GM19395 (cell line): ENCODE measurements around the gene ACBD6.

Experiments
- ATAC-seq: cut with Tn5 transposase; IDR thresholded peaks from one replicate; pipeline ENCODE4 v1.9.1; 2021; ENCODE audit warnings: mild to moderate bottlenecking, moderate library complexity; ENCODE audit not compliant: unreplicated experiment

The ACBD6 gene

DNA sequence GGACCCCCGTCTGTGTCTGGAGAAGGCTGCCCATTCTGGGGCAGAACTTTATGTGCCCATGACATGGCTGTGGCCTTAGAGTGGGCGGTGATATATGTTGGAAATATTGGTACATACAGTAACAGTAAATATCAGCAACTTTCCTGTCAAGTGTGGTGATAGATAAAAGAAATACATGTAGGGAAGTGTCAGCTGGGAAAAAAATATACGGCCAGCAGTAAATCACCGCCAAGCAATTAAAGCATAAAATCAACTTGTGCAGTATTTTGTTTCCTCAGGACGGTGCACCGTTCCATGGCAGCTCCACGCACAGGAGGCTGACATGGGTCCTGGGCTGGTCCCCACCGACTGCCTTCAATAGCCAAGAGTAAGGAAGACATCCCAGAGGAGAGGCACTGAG is 244.9 kb downstream of the ACBD6 start:
- no peak for ATAC-seq

GRCh38 chr1:180257028-180257386 is 245.4 kb downstream of the ACBD6 start:
- no peak for ATAC-seq

DNA sequence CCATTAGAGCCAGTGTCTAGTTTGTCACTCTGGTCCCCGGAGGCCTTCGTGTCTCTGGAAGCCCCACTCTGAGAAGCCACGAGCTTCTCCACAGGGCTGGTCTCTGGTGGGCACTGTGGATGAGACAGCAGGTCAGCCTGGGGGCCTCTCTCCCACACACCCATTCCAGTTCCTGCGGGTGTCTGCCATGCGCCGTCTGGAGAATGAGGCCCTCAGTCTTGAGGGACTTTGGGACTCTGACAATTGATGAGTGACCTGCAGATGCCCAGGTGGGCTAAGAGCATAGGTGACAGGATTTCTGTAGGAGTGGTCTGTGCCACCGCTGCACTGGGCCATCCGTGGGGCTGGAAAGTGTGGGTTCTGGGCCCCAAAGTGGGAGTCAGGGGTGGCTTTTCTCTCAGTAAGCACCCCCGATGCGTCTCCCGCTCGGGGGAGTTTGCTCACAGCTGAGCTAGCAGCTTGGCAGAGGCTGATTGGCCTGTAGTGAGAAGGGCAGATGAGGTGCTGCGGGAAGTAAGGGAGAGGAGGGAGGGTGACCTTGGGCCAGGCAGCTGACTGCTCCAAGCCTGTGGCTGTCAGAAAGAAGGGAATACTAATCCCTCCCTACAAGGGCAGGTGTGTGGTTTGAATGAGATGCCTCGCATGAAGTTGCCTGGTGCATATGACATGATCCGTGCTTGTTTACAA is 245.9 kb downstream of the ACBD6 start:
- ATAC-seq, result no peak

- no peak for ATAC-seq
Observed at GRCh38 chr1:180255536-180256340, 246.6 kb downstream of the ACBD6 start.

- no peak for ATAC-seq
Observed at GRCh38 chr1:180254854-180255253, 247.5 kb downstream of the ACBD6 start.

- ATAC-seq, result no peak
Observed at GRCh38 chr1:180254496-180254819, 247.9 kb downstream of the ACBD6 start.

- no peak for ATAC-seq
Observed at GRCh38 chr1:180253585-180254495, 248.5 kb downstream of the ACBD6 start.

DNA sequence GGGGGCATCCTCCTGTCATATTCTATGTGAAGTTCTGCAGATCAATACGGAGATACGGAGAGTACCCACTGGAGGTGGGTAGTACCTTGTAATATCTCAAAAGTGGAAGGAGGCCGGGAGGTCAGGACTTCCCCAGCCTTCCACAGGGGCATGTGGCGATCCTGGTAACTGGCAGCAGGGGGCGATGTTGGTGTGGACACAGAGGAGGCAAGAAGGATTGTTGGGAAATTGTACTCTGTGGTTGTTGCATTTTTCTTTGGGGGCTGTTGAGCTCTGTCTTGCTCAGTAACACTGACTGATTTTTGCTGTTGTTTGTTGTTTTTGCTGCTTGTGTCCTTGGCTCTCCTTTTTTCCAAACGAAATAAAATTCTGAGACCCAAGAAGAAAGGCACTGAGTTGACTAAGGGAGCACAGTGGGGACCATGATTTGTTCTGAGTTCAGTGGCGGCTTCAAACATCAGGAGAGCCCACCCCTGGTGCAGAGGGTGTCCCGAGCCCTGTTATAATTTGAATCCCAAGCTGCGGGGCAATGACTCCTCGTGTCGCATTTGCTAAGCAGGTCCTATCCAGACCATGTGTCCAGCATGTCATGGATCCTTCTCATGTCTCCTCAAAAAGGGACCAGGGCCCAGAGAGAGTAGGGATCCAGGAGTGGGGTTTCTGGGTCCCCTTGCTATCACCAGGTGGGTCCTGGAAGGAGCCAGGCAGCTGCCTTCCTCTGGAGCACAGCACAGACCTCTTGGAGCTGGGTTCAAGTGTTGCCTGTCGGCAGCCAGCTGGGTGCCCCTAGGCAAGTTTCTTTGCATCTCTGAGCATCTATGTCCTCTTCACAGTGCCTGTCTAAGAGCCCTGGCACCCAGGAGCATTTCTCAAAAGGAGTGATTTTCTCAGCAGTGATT is 249.5 kb downstream of the ACBD6 start:
- ATAC-seq, result peak; percentile 67

GRCh38 chr1:180251526-180252305 is 250.7 kb downstream of the ACBD6 start:
- no peak for ATAC-seq

- no peak for ATAC-seq
Observed at GRCh38 chr1:180250883-180251509, 251.4 kb downstream of the ACBD6 start.

GRCh38 chr1:180250499-180250770 is 251.9 kb downstream of the ACBD6 start:
- ATAC-seq, result no peak

GRCh38 chr1:180249725-180250498 is 252.5 kb downstream of the ACBD6 start:
- no peak for ATAC-seq

GRCh38 chr1:180248731-180249681 is 253.4 kb downstream of the ACBD6 start:
- ATAC-seq, result no peak

- ATAC-seq, result no peak
Observed at GRCh38 chr1:180248176-180248575, 254.2 kb downstream of the ACBD6 start.

- ATAC-seq, result no peak
Observed at GRCh38 chr1:180247580-180247979, 254.8 kb downstream of the ACBD6 start.

GRCh38 chr1:180247061-180247460 is 255.3 kb downstream of the ACBD6 start:
- no peak for ATAC-seq

- ATAC-seq, result no peak
Observed at GRCh38 chr1:180246579-180246978, 255.8 kb downstream of the ACBD6 start.

DNA sequence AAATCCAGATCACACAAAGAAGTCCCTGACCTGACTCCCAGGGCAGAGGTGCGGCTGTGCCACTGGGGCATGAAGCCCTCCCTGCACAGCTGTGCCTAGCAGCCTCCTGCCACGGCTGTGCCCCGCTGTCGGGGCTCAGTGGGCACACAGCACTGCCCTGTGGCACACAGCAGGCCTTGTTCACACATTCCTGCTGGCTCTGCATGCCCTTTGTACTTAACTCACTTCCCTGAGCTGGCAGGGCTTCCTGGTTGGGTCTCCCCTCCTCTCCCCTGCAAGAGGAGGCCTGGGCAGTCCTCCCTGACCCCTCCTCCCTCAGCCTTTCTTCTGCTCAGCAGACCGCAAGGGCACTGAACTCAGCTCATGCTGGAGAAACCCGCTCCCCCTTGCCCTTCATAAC is 257.5 kb downstream of the ACBD6 start:
- ATAC-seq, result no peak
